DMS 273 treated with DMSO at 0.1 percent for 48 hours (cell line): ENCODE results near the gene KIAA0319L.

Source experiments
- DNase-seq: peaks from one replicate; lab custom pipeline; 2025; lab: John Stamatoyannopoulos, UW

The KIAA0319L gene

DNA sequence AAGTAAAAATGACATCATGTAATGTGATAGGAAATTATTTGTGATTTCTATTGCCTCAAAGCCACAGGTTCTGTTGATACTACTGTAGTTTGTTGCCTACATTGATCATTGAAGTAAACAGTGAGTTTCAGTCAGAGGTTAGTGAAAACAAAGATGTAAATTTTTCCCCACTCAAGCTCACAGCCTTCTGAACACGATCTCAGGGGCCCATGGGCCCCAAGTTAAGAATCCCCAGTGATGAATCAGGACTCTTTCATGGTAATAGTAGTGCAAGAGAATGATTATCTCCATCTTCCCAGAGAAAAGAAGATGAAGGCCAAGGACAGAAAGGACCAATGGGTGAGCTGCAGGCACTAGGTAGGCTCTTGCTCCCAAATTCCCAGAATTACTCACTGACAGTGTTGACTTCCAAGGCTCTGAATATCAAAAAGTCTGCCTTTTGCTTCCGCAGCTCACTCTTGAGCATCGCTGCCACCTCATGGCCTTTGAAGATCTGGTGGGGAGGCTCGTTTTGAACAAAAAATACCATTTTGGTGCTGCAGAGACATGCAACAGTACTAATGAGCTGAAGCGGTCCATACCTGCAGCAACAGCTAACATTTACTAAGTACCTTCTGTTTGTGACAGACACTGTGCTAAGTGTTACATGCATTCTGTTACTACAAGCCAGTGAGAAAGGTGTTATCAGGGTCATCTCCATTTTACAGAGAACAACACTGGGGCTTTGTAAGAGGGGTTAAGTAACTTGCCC, 113.3 kb downstream of the KIAA0319L start:
- DNase-seq, result no peak

DNA sequence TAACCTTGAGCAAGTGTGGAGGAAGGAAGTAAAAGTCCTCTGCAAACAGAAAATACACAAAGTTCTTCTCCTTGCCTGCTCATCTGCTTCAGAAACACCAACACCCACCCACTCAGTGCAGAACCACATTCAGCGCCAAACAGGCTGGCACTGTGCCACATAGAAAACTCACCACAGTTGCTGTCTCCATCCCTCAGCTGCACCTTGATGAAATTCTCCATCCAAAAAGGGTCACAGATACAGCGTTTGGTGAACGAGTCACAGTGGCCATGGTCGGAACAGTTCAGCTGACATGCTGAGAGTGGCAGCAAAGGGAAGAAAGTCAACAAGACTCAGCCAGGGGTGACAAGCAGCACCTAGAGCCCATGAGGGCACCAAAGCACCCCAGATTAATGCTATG, 114.5 kb downstream of the KIAA0319L start:
- no peak for DNase-seq

DNA sequence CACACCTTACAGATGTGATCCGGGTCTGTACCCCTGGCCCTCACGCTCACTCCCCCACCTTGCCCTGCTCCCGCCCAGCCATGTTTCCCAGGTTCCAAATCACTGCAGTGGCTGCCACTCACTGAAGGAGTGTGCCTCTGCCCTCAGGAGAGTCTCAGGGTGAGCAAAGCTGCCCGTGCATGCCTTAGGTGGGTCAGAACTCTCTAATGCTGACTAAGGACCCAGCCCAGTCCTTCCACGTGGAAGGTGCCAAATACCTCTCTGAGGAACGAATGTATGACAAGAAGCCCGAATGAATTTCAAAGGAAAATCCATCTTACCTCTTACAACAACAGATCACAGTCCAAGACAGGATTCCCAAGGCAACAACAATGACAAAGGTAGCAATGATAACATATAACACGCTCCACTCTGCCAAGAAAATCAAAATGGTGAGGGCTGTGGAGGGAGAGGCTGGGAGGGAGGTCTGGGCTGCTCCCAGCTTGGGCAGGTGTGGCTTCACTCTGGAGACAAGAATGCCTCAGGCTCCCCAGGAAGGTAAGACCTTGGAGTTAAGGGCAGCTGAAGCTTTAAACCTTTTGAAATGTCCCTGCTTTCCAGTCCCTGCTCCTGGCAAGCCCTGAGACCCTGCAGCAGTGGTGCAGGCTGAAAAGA, 115.2 kb downstream of the KIAA0319L start:
- no peak for DNase-seq

DNA sequence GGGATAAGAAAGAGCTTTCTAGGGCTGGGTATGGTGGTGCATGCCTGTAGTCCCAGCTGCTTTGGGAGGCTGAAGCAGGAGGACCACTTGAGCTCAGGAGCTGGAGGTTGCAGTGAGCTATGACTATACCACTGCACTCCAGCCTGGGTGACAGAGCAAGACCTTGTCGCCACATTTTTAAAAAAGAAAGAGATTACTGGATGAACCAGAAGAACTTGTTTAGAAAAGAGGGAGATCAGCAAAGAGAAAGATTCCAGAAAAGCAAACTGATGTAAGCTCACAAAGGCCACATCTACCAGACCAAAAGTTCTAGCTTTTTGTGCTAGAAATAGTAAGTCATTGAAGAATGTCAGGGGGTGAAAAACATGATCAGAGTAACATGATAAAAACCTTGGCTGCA, 117.6 kb downstream of the KIAA0319L start:
- no peak for DNase-seq

DNA sequence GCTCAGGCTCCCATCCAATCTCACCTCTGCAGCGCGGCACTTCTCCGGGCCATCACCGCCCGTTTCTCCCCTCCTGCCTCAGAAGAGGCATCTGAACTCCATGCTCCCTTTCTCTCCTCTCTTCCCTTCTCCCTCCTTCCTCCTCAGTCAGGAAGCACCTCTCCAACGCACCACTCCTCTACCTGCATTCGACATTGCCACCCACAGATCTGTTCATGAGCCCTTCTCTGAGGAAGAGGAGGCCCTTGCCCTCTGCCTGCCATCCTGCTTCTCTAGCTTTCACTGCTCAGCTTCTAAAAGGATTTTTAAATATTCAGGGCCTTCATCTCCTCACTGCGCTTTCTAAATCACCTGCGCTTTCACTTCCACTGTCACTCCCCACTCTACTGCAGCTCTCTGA, 120.0 kb downstream of the KIAA0319L start:
- DNase-seq, result no peak

DNA sequence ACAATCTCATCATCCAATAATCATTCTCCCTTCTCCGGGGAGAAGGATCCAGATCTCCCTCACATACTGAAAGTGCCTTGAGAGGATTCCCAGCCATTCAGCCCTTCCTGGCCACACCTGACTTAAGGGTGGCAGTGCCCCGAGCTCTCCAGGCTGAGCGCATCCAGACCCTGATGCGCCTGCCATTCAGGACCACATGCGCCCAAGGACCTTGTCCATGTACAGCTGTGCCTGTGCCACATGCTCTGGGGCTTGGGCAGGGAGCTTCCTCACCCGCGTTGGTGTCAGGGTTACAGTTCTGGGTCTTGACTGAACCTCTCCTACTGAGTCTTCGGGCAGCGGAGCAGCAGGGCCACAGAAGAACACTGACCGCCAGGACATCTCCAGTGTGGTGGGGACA, 121.1 kb downstream of the KIAA0319L start:
- DNase-seq, result no peak

DNA sequence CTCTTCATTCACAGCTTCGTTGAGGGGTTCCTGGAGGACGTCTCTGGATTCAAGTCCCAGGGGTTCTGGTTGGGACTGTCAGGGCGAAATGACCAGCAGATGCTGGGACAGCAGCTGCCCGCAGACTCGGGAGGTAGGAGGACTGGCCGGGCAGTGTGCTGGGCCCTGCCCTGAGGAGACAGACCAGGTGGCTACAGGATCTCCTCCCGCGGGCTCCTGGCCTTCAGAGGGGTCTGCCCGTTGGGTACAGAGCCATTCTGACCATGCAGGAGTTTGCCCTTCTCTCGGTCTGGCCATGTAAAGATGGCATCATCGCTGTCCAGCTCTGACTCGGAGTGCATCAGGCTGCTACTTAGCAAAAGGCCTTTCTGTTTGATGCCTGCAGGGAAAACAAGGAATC, 122.5 kb downstream of the KIAA0319L start:
- DNase-seq, result no peak

DNA sequence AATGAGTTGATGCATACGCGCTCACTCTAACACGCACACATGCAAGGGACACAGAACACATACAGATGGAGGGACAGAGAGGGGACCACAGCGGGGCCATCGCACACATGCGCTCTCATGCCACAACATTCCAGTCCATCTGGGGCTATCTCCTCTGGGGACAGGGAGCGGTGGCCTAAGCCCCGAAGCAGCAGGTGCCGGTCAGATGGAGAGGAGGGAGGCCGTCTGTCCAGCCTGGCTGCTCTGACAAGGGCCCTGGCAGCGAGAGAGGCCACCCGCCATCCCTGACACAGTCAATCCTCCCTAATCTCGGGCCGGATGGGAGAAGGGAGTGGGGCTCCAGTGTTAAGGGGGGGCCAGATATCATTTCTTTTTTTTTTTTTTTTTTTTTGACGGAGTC, 123.5 kb downstream of the KIAA0319L start:
- no peak for DNase-seq

DNA sequence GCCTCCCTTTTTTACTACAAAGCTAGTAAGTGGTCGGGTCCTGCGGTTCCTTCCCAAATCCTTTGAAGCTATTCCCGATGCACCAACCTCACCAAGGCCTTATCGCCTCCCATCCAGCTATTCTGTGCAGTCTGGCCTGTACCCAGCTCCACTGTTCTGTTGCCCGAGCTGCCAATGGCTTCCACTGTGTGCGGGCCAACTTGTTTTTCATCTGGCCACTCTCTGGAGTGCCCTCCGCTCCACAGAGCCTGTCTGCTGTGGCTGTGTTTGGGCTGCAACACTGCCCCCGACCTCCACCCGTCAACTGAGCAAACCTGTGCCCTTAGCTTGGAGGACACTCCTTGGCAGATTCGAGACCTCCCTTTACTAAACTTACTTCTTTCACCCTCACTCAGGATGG, 125.0 kb downstream of the KIAA0319L start:
- no peak for DNase-seq

DNA sequence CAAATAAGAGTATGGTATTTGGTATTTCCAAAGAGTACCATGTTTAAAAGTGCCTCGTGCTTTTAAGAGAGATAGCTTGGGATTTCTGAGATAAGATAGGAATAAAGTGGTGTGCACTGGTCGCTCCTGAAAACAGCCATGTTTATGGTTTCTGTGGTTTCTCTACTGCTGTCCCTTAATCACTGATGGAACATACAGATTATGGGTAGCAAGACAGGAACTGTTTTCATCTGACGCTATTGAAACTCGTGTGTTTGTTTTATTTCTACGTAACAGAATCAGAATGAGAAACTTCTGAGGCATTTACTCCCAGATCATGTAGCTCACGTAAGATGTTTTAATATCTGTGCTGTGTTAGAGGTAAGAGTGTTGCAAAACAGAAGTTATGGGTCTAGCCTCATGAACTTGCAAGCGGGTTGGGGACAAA, 126.0 kb downstream of the KIAA0319L start:
- DNase-seq, result no peak

DNA sequence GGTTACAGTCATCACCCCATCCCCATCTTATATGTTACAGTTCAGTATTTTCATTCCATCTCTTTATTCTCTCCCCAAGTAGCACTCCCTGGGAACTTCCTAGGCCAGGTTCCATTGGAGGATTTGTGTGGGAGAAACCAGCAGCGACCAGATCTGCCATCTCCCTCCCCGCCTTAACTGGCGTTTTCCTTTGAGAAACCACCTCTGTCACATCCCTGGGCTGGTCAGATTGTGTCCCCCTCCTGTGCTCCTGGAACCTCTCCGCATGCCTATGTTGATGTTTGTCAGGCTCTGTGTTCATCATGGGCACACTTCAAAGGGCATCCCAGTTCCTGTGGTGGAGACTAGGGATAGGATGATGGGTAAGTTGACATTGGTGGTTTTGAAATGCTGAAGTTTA, 126.4 kb downstream of the KIAA0319L start:
- no peak for DNase-seq

DNA sequence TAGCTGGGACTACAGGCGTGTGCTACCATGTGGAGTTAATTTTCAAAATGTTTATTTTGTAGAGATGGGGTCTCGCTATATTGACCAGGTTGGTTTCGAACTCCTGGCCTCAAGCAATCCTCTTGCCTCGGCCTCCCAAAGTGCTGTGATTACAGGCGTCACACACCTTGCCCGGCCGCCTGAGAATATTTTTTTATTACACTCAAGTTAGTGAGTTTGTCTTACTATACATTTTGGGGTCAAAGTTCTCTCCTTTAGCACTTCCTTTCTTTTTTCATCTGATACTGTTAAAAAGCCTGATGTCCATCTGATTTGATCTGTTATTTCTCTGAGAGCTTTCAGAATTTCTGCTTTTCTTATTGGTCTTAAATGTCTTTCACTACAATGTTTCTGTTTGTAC, 128.8 kb downstream of the KIAA0319L start:
- no peak for DNase-seq

DNA sequence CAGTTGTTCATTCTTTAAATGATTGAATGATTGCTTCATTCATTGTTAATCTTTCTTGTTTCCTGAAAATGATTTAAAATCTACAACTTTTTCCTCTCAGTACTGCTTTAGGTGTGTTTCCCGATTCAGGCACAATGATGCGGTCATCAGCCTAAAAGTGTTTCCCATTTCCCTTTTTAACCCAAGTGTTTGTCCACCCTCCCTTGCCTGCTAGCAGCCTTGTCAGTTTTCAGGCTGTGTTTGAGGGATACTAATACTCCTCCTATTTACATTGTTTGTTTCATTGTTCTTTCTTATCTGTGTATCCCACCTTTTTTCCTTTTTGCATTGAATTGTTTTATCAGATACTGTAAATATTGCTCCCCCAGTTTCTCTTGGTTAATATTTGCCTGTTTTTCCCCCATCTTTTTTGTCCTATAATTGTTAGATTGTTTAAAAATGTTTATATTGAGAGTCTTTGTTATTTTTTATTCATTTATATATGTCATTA, 131.1 kb downstream of the KIAA0319L start:
- no peak for DNase-seq

DNA sequence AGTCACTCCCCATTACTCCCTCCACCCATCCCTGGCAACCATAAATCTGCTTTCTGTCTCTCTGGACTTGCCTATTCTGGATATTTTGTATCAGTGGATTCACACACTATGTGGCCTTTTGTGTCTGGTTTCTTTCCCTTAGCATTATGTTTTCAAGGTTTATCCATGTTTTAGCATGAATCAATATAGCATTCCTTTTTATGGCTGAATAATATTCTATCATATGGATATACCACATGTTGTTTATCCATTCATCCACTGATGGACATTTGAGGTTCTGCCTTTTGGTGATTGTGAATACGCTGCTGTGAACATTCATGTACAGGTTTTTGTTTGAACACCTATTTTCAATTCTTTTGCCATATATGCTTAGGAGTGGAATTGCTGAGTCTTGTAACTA, 148.3 kb downstream of the KIAA0319L start:
- no peak for DNase-seq

DNA sequence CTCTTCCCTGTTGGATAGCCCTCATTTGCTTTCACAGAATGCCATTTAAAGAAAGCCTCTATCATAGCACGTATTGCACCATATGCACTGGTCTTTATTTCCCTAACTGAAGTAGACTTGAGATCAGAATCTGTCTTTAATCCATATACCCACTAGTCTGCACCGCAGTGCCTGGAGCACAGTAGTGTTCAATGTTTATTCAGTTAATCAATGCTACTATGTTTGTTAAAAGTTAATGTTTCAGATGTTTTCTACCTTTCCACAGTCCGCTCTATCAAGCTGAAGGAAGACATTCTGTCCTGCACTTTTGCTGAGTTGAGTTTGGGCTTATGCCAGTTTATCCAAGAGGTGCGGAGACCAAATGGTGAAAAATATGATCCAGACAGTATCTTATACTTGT, 149.5 kb downstream of the KIAA0319L start:
- no peak for DNase-seq

DNA sequence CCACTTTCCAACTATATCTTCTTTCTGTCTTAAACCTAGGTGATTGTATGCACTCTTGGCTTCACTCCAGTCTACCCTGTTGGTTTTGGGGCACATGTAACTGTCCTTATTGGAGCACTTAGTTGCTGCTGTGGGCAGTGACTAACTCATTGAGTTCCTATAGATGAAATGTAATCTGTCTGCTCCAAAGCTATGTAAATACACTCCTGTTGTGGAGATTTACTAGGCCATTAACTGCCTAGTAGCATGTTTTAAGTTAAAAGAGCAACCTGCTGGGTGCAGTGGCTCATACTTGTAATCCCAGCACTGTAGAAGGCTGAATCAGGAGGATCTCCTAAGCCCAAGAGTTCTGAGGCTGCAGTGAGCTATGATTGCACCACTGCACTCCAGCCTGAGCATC, 151.1 kb downstream of the KIAA0319L start:
- DNase-seq, result no peak

DNA sequence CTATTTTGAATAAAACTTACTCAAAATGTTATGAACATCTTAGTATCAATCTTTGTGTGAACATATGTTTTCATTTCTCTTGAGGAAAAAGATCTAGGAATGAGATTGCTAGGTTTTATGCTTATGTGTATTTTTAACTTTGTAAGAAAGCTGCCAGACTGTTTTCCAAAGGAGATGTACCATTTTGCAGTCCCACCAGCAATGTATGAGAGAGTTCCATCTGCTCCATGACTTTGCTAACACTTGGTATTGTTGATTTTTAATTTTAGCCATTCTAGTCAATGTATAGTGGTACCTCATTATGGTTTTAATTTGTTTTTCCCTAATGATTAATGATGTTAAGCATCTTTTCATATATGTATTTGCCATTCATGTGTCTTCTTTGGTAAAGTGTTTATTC, 156.2 kb downstream of the KIAA0319L start:
- no peak for DNase-seq

DNA sequence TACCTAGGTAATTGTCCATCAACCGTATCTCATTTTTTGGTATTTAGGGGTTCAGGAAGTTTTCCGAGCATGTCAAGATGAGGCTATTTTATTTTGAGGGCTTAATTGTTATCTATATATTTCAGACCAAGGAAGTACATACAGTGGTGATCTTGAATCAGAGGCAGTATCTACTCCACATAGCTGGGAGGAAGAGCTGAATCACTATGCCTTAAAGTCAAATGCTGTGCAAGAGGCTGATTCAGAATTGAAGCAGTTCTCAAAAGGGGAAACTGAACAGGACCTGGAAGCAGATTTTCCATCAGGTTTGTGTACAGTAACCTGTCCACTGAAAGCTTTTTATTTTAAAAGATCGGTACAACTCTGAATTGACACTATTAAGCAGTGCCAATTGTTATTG, 158.5 kb downstream of the KIAA0319L start:
- DNase-seq, result no peak

DNA sequence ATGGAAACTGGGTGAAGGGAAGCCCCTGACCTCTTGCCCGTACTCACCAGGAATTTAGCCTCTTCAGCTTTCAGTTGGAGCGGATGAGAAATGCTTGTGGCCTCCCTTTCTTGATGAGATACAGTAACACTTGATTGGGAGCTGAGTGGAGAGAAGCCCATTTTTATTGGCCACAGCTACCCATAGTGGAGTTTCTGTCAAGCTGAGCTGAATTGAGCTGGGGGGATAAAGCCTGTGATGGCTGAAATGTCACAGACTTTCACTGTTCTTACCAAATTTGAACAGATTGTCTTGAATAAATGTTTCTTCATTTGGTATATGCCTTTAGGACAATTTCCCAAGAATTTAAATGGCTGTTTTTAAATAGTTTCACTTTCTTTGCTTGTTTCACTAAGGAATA, 162.8 kb downstream of the KIAA0319L start:
- no peak for DNase-seq

DNA sequence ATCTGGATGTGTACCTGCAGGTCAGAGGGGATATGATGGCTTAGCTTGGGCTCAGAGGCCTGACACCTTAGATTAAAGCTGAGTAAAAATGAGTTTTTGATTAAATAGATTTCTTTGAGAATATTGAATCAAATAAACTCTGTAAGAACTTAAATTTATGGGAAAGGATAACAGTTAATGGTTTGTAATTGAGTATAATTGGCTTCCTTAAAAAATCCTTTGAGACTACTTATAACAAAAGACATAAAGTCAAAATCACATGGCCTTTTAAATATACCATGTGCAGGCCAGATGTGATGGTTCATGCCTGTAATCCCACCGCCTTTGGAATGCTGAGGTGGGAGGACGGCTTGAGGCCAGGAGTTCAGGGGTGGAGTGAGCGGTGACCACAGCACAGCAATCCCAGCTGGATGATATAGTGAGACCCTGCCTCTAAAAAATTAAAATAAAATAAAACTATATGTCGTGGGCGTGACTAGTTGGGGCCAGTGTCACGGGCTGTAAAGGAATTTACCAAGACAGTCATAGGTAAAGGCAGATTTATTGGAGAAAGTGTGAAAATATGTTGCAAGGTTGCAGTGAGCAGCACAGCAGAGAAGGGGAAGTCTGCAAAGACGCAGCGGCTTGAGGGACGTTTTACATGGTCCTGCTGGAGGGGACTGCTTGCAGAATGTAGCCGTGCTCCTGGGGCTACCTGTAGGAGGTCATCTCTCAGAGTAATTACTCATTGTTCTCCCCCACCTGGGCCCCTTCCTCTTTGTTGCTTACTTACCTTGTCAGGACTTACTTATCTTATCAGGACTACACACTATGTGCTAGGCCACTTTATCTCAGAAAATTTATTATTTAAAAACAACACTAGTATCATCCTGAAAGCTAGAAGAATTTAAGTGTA, 166.4 kb downstream of the KIAA0319L start:
- no peak for DNase-seq

DNA sequence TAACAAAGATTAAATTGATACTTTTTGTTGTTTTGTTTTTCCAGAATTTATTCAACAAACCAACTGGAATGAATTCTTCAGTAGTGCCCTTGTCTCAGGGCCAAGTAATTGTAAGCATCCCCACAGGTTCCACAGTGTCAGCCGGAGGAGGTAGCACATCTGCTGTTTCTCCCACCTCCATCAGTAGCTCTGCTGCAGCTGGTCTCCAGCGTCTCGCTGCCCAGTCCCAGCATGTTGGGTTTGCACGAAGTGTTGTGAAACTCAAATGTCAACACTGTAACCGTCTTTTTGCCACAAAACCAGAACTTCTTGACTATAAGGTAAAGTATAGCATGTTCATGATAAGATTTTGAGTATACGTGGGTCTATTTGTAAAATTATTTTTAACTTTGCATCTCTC, 170.2 kb downstream of the KIAA0319L start:
- DNase-seq, result no peak

DNA sequence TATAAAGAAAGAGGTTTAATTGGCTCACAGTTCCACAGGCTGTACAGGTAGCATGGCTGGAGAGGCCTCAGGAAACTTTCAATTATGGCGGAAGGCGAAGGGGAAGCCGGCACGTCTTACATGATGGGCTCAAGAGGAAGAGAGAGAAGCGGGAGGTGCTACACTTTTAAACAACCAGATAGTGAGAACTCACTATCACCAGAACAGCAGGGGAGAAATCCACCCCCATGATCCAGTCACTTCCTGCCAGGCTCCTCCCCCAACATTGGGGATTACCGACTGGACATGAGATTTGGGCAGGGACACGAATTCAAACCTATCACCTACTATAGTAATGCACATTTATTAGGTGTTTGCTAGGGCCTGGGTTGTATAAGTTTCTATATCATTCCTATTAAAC, 170.9 kb downstream of the KIAA0319L start:
- no peak for DNase-seq
